ENCODE measurements around the gene ECSIT. TPM values are rescaled to one million over a fixed set of nuclear protein-coding genes. Genes with fewer than 3 reads are reported as not detected.

ECSIT gene
- total RNA-seq, 1 experiment from 2014 or later: 72.4 TPM

GRCh38 chr19:11558881-11559828, 30.2 kb upstream of the ECSIT start, which contains the start of gene ELOF1:
TSS of gene ELOF1 (minus strand) at chr19:11559230. CDS start at chr19:11554347, 4,883 bp downstream.
- DNase-seq: peak; percentile 99

DNA sequence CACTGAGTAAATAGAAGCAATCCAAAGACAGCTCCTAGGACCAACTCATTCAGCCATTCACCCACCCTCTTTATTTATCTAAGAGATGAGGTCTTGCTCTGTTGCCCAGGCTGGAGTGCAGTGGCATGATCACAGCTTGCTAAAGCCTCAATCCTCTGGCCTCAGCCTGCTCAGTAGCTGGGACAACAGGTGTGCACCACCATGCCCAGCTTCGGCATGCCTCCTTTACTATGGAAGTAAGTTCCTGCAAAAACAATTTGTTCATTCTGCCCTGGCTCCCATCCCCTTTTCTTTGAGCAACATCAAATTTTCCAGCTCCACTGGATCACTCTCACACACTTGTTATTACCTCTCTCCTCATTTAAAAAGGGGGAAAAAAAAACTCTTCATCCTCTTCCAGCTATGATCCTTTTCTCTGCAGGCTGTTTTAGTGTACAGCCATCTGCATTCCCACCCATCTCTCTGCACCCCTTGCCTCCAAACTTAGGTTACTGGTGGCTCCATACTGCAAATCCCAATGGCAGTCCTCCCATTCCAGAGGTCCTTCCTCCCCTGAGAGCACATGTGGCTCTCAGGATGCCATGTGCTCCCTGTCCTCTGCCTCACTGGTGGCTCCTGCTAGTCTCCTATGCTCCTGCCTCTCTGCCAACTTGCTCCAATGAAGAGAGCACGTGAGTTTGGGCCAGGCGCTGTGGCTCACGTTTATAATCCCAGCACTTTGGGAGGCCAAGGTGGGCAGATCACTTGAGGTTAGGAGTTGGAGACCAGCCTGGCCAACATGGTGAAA, 27.9 kb upstream of the ECSIT start:
- H3K4me3 ChIP-seq (ENCODE audit: insufficient read depth, low read depth, low read length): no peak overlapping the region
- H3K27me3 ChIP-seq (ENCODE audit: control insufficient read depth, insufficient read depth, low read length): no peaks in the 10 kb centered on the region
- peaks cover 12% of the 10 kb centered on the region for H3K36me3 ChIP-seq (replicated peaks; ENCODE audit: control insufficient read depth, insufficient read depth, low read length)
- DNase-seq: no peak

More at GRCh38 chr19:11558881-11559828, 30.2 kb upstream of the ECSIT start, which contains the start of gene ELOF1:
- no peaks in the 10 kb centered on the region for H3K27me3 ChIP-seq (ENCODE audit: control insufficient read depth, insufficient read depth, low read length)
- H3K36me3 ChIP-seq (replicated peaks; ENCODE audit: control insufficient read depth, insufficient read depth, low read length): peaks cover 7% of the 10 kb centered on the region
- peak within 1 kb of the TSS; percentile 87 for H3K4me3 ChIP-seq (ENCODE audit: insufficient read depth, low read depth, low read length)

DNA sequence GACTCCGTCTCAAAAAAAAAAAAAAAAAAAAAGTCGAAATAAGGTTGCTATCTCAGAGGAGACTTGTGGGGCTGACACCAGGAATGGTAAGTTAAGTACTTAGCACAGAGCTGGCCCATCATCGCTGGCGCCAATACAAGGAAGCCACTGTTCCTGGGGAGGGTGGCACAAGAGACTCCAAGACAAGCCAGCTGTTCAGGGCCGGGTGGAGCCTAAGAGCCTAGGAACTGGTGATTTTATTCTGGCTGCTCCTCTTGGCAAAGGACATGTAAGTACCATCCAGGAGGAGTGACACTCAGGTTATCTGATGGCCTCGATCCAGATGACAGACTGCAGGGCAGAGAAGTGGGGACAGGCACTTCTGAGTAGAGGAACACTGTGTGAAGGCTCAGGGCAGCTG, 26.3 kb upstream of the ECSIT start:
- peaks cover 12% of the 10 kb centered on the region for H3K36me3 ChIP-seq (replicated peaks; ENCODE audit: control insufficient read depth, insufficient read depth, low read length)
- H3K4me3 ChIP-seq (ENCODE audit: insufficient read depth, low read depth, low read length): no peak overlapping the region
- no peak for DNase-seq
- no peaks in the 10 kb centered on the region for H3K27me3 ChIP-seq (ENCODE audit: control insufficient read depth, insufficient read depth, low read length)

- H3K4me3 ChIP-seq (ENCODE audit: insufficient read depth, low read depth, low read length): no peak overlapping the region
These were observed 25.2 kb upstream of the ECSIT start for GRCh38 chr19:11554160-11554559.

DNA sequence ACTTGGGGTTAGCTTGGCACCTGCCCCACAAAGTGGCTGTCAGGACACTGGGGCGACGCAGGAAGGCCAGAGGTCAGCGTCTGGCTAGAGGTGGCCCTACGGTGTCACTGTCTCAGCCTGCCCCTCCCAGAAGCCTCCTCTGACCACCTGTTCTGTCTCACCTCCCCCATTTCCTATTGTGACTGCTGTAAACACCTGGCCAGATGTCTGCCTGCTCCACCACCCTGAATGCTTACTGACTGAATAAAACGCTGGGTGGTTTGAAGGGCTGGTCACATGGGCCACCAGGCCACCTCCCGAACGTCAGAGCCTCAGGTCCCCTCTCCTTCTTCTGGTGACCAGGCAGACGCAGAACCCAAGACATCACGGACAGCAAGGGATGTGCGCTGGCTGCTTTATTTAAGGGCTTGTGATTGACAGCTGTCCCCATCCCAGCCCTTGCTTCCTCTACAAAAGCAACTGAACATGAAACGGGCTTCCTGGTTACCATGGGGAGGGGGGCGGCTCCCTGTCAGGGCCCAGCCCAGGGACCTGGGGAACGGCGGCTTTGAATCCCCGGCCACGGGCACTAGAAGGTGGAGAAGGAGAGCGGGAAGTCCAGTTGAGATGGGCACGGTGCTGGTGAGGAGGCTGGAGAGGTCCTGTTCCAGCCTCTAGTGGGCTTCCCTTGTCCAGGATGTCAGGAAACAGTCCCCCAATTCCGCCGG, 23.9 kb upstream of the ECSIT start:
- Histone ChIP-seq H3K36me3 (replicated peaks; ENCODE audit: control insufficient read depth, insufficient read depth, low read length) (peaks cover 13% of the 10 kb centered on the region), H3K27me3 (ENCODE audit: control insufficient read depth, insufficient read depth, low read length) (no peaks in the 10 kb centered on the region), H3K4me3 (ENCODE audit: insufficient read depth, low read depth, low read length) (no peak overlapping the region)
- DNase-seq: no peak

More at GRCh38 chr19:11554160-11554559, 25.2 kb upstream of the ECSIT start:
- Histone ChIP-seq H3K27me3 (ENCODE audit: control insufficient read depth, insufficient read depth, low read length) (no peaks in the 10 kb centered on the region), H3K36me3 (replicated peaks; ENCODE audit: control insufficient read depth, insufficient read depth, low read length) (peaks cover 13% of the 10 kb centered on the region)
- DNase-seq: no peak

DNA sequence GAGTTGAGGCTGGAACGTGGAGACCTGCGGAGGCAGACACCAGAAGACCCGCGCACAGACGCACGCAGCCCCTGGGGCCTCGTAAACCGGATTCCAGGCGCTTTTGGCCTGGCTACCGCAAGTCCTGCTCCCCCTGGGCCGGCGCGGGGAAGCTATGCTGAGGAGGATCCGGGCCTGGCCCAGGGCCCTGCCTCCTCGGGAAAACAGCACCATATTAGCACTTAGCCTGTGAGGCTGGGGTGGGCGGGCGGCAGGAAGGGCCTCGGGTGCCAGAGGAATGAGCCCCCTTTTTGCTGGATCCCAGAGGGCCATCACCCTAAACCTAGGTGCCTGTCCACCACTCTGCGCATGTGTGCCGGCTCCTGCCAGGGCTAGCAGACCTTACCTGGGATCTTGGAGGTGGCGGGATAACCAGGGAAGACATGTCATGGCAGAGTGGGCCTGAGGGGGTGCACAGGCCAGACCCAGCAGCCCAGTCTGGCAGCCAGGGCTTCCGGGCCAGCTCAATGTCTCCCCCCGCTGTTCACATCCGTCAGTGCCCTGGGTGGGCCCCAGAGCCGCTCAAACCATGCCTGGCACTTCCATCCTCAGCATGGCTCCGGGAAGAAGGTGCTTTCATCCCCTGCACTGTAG, 22.8 kb upstream of the ECSIT start:
- H3K27me3 ChIP-seq (ENCODE audit: control insufficient read depth, insufficient read depth, low read length): no peaks in the 10 kb centered on the region
- H3K4me3 ChIP-seq (ENCODE audit: insufficient read depth, low read depth, low read length): no peak overlapping the region
- H3K36me3 ChIP-seq (replicated peaks; ENCODE audit: control insufficient read depth, insufficient read depth, low read length): peaks cover 15% of the 10 kb centered on the region
- DNase-seq: peak; percentile 94

DNA sequence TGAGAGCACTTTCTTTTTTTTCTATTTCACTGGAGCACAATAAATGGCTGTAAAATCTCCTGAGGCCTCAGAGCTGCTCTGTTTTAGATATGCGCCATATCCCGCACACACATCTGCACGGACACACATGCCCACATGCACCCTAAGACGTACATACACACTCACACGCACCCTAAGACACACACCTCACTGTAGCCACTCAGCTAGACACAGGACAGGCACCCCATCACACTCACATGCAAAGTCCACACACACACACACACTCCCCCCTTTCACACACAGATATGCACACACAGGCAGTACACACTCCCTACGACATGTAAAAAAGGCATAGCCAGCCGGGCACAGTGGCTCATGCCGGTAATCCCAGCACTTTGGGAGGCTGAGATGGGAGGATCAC, 21.3 kb upstream of the ECSIT start:
- H3K36me3 ChIP-seq (replicated peaks; ENCODE audit: control insufficient read depth, insufficient read depth, low read length): peaks cover 13% of the 10 kb centered on the region
- no peak for DNase-seq
- H3K4me3 ChIP-seq (ENCODE audit: insufficient read depth, low read depth, low read length): no peak overlapping the region
- no peaks in the 10 kb centered on the region for H3K27me3 ChIP-seq (ENCODE audit: control insufficient read depth, insufficient read depth, low read length)

- Histone ChIP-seq H3K36me3 (replicated peaks; ENCODE audit: control insufficient read depth, insufficient read depth, low read length) (peaks cover 11% of the 10 kb centered on the region), H3K4me3 (ENCODE audit: insufficient read depth, low read depth, low read length) (no peak overlapping the region), H3K27me3 (ENCODE audit: control insufficient read depth, insufficient read depth, low read length) (no peaks in the 10 kb centered on the region)
- DNase-seq: peak; percentile 53
These were observed 20.5 kb upstream of the ECSIT start for GRCh38 chr19:11549386-11549953.

- DNase-seq: no peak
- Histone ChIP-seq H3K4me3 (ENCODE audit: insufficient read depth, low read depth, low read length) (no peak overlapping the region), H3K27me3 (ENCODE audit: control insufficient read depth, insufficient read depth, low read length) (no peaks in the 10 kb centered on the region), H3K36me3 (replicated peaks; ENCODE audit: control insufficient read depth, insufficient read depth, low read length) (peaks cover 6% of the 10 kb centered on the region)
These were observed 19.2 kb upstream of the ECSIT start for GRCh38 chr19:11547929-11548700.

- no peaks in the 10 kb centered on the region for H3K36me3 ChIP-seq (replicated peaks; ENCODE audit: control insufficient read depth, insufficient read depth, low read length)
- DNase-seq: no peak
- H3K4me3 ChIP-seq (ENCODE audit: insufficient read depth, low read depth, low read length): no peak overlapping the region
- H3K27me3 ChIP-seq (ENCODE audit: control insufficient read depth, insufficient read depth, low read length): no peaks in the 10 kb centered on the region
These were observed 12.3 kb upstream of the ECSIT start for GRCh38 chr19:11541238-11541637.

DNA sequence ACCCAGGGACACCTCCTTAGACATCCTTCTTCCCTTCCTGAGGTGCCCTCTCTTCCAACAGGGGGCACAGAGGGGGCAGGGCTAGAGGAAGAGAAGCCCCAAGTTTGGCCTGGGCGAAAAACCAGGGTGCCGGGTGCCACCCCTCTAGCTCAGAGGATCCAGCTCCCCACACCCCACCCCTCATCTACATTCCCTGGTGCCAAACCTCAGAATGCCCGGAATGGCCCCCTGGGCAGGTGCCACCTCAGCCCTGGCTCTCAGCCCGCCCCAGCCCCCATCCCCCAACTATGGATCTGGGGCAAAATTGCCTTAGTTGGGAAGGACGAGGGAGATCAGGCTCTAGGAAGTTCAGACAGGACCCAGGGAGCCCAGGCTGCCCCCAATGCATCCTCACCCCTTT, 11.7 kb upstream of the ECSIT start:
- DNase-seq: peak; percentile 46
- Histone ChIP-seq H3K27me3 (ENCODE audit: control insufficient read depth, insufficient read depth, low read length) (no peaks in the 10 kb centered on the region; the same call in 1 of the 2 replicates), H3K4me3 (ENCODE audit: insufficient read depth, low read depth, low read length) (no peak overlapping the region), H3K36me3 (replicated peaks; ENCODE audit: control insufficient read depth, insufficient read depth, low read length) (no peaks in the 10 kb centered on the region)

DNA sequence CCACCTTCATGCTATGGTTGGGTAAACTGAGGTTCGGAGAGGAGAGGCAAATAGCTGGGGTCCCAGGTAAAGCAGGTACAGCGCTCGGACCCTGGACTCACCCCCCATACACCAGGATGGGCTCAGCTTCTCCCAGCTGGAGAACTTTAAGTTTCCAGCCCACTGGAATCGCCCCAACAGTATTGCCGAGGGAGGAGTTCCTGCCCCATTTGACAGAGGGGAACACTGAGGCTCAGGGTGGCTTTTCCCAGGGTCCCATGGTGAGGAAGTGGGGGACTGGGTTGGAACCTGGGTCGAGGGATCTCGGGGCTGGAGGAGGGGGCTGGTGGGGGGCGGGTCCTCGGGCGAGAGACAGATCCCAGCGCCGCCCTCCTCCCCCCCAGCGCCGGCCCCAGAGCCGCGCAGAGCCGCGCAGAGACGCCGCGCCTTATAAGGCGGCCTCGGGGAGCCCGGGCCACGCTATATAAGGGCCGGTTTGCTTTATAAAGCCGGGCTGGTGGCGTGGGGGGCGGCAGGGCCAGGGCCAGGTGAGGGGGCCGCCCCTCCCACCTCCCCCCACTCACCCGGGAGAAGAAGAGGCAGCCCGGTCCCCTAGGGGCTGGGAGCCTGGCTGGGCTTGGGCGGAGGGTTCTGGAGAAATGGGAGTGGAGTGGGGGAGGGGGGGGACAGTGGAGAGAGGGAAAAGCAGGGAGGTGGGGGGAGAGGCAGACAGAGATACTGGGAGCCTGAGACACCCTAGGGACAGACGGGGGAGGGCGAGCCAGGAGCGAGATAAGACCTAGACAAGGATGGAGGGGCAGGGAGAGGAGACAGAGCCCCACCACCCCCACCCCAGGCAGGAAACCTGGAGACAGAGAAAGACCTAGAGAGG, 10.8 kb upstream of the ECSIT start:
- H3K27me3 ChIP-seq (ENCODE audit: control insufficient read depth, insufficient read depth, low read length): no peaks in the 10 kb centered on the region; the same call in 1 of the 2 replicates
- H3K4me3 ChIP-seq (ENCODE audit: insufficient read depth, low read depth, low read length): peak overlapping the region; percentile 38
- H3K36me3 ChIP-seq (replicated peaks; ENCODE audit: control insufficient read depth, insufficient read depth, low read length): no peaks in the 10 kb centered on the region
- DNase-seq: peak; percentile 94

All from H7 (cell line).